ENCODE results near the gene FAM219A. TPM values are rescaled to one million over a fixed set of nuclear protein-coding genes. Genes with fewer than 3 reads are reported as not detected.

The FAM219A gene
- total RNA-seq, 4 donors from 2014 or later: 6.6 to 14.3 (median 10.5) TPM

DNA sequence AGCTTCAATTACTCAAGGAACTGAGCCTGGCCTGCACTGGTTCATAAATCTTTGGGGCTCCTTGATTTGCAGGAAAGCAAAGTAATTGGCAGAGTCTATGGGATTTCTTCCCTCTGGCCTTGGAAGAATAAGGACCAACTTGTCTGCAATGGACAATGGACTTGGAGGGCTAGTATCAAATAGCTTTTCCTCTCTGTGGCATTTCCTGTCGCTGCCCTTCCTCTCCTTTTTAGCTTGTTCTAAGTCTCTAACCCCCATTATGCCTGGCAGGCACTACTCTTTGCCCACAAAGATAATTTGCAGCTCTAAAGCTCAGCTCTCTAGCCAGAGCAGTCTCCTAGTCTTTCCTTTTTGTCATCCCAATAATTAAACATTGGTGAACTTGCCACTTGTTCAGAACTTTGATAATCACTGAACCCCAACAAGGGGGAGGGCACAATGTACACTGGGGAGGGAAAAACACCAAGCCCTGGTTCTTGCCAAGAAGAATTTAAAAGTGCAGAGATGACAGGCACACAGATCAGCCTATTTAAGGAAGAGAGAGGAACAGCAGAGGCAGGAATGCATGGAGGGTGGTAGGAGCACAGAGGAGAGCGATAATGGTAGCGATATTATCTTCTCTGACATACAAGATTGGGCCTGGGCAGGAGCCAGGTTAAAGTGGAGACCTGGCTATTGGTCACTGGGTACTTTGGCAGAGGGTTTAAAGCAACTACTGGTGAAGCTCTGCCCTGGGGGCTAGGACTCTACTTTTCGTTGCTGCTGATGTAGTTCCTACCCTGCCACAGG lies 38.5 kb downstream of the FAM219A start:
- TF ChIP-seq, protein P1, sequence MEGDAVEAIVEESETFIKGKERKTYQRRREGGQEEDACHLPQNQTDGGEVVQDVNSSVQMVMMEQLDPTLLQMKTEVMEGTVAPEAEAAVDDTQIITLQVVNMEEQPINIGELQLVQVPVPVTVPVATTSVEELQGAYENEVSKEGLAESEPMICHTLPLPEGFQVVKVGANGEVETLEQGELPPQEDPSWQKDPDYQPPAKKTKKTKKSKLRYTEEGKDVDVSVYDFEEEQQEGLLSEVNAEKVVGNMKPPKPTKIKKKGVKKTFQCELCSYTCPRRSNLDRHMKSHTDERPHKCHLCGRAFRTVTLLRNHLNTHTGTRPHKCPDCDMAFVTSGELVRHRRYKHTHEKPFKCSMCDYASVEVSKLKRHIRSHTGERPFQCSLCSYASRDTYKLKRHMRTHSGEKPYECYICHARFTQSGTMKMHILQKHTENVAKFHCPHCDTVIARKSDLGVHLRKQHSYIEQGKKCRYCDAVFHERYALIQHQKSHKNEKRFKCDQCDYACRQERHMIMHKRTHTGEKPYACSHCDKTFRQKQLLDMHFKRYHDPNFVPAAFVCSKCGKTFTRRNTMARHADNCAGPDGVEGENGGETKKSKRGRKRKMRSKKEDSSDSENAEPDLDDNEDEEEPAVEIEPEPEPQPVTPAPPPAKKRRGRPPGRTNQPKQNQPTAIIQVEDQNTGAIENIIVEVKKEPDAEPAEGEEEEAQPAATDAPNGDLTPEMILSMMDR (IDR thresholded peaks at IDR 0.05): no peak
- TF ChIP-seq POLR2A (IDR thresholded peaks at IDR 0.05): no peak
- no peak for DNase-seq
- Histone ChIP-seq H3K9me3 (no peaks in the 10 kb centered on the region), H3K4me3 (replicated peaks in 1 of 3) (no peak overlapping the region), H3K27me3 (no peaks in the 10 kb centered on the region), H3K36me3 (no peaks in the 10 kb centered on the region), H3K27ac (no peak overlapping the region), H3K4me1 (no peaks in the 10 kb centered on the region)
- intact Hi-C loops (cut with DNase I): no loop called here
- 88 to 90% methylated on average over 4 of the region's 4 CpGs for WGBS, 2 donors

DNA sequence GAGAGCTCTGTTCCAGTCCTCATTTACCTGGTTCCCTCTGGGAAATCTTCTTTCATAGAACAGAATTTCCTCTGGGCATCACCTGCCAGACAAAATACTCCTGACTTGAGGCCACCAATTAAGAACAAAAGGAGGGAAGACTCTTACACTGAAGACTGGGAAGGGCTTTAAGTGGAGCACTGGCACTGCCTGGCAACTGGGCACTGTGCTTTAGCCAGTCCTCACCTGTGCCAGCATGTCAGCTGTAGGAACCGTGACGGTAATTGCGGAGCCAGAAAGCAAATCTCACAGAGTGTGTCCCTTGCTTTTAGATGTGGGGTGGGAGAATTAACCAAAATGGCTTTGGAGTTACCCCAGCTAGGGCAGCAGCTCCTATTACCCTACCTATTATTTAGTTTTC lies 40.6 kb downstream of the FAM219A start:
- no peak overlapping the region for H3K4me3 ChIP-seq (replicated peaks in 1 of 3)
- no peaks in the 10 kb centered on the region for H3K9me3 ChIP-seq
- H3K4me1 ChIP-seq: no peaks in the 10 kb centered on the region
- no peaks in the 10 kb centered on the region for H3K36me3 ChIP-seq
- H3K27ac ChIP-seq: no peak overlapping the region
- 92 to 96% methylated on average over 3 of the region's 3 CpGs for WGBS, 2 donors
- TF ChIP-seq POLR2A (IDR thresholded peaks at IDR 0.05): no peak
- TF ChIP-seq, protein P1 (IDR thresholded peaks at IDR 0.05): no peak
- intact Hi-C loops (cut with DNase I): no loop called here
- no peak for DNase-seq
- H3K27me3 ChIP-seq: no peaks in the 10 kb centered on the region

DNA sequence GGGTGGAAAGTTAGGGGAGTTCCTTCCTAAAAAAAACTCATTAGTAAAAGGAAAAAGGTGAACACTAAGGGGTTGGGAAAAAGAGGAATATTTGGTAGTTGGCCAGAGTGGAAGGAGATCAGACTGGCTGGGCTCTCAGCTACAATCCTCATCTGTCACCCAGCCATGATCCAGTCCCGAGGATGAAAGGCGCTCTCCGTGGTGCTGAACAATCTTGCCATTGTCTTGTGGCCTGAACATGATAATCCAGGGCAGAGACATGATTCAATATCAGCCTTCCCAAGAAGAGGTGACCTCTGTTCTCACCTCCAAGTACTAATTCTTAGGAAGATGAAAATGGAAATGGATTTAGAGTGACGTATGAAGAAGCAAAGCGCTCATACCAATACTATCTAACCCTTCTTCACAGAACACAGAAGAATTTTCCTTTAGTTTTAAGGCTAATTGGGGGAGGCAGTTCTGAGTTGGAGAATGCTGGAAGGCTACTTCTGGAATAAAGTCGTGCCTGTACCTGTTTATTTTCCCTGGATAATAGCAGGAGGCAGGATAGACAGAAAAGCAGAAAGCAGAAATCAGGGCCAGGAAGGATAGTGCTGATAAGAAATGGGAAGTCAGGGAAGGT lies 45.0 kb downstream of the FAM219A start:
- peak; percentile 13 to 70 for DNase-seq
- 12 to 14% methylated on average over 6 of the region's 6 CpGs for WGBS, 2 donors
- H3K4me3 ChIP-seq (replicated peaks in 1 of 3): no peak overlapping the region
- TF ChIP-seq, protein P1 (IDR thresholded peaks at IDR 0.05): no peak
- TF ChIP-seq POLR2A (IDR thresholded peaks at IDR 0.05): no peak
- no peaks in the 10 kb centered on the region for H3K27me3 ChIP-seq
- H3K9me3 ChIP-seq: no peaks in the 10 kb centered on the region
- H3K27ac ChIP-seq: no peak overlapping the region
- no peaks in the 10 kb centered on the region for H3K4me1 ChIP-seq
- intact Hi-C loops (cut with DNase I): no loop called here
- H3K36me3 ChIP-seq: no peaks in the 10 kb centered on the region

DNA sequence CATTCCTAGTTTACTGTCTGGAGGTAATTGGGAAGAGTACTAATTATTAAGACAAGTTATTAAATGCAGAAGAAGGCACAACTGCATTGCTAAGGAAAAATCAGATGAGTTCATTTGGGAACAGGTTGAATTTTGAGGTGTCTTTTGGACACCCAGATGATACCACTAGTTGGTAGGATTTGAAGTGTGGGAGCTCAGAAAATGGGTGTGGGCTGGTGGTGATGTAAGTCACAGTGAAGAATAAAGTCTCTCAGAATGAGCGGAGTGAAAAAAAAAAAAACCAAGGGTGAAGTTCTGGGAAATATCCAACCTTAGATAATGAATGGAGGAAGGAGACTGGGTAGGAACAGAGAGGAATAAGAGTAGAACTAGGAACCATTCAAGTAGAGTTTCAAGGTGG lies 46.0 kb downstream of the FAM219A start:
- no peak overlapping the region for H3K4me3 ChIP-seq (replicated peaks in 1 of 3)
- WGBS, 2 donors: 55 to 91% methylated on average over 1 of the region's 1 CpG
- H3K27me3 ChIP-seq: no peaks in the 10 kb centered on the region
- no peaks in the 10 kb centered on the region for H3K36me3 ChIP-seq
- H3K4me1 ChIP-seq: no peaks in the 10 kb centered on the region
- DNase-seq: no peak
- TF ChIP-seq, protein P1 (IDR thresholded peaks at IDR 0.05): no peak
- no peak for TF ChIP-seq POLR2A (IDR thresholded peaks at IDR 0.05)
- intact Hi-C loops (cut with DNase I): no loop called here
- no peaks in the 10 kb centered on the region for H3K9me3 ChIP-seq
- H3K27ac ChIP-seq: no peak overlapping the region

DNA sequence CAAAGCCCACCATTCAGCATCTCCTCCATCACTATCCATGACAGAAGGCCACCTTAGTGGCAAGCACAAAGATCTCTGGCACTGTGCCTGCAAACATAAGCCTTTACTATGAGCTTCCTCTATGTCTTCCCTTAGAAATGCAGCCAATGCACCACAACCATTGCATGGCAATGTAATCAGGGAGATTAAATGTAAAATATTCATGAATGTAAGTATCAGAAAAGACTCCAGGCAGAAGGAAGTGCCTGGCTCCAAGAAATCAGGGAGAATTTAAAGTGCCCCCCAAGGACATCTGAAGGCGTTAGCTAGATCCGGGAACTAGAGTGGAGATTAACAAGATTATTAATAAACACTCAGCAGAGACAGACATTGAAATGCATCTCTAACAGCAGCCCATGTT lies 49.2 kb downstream of the FAM219A start:
- intact Hi-C loops (cut with DNase I): no loop called here
- TF ChIP-seq, protein P1 (IDR thresholded peaks at IDR 0.05): no peak
- no peak for TF ChIP-seq POLR2A (IDR thresholded peaks at IDR 0.05)
- Histone ChIP-seq H3K4me3 (replicated peaks in 1 of 3) (no peak overlapping the region), H3K9me3 (no peaks in the 10 kb centered on the region), H3K27me3 (no peaks in the 10 kb centered on the region), H3K36me3 (no peaks in the 10 kb centered on the region), H3K27ac (no peak overlapping the region), H3K4me1 (no peaks in the 10 kb centered on the region)
- WGBS, 2 donors: 83 to 90% methylated on average over 2 of the region's 2 CpGs
- DNase-seq: no peak
